Stimulated activated effector memory CD8-positive, alpha-beta T cell treated with anti-CD3 and anti-CD28 coated beads, Interleukin-12 subunit alpha, Interleukin-12 subunit beta, amount 100 ng/mL, for 72 hours (primary cell): ENCODE results near the gene SPPL2C.

Experiments used
- ATAC-seq: fragments of 150-1000 bp; cut with Tn5 transposase; 2 replicates; pipeline ENCODE4 v1.10.0; 2021
- DNase-seq, 2 donors: peaks; one replicate each; pipeline ENCODE4 v3.0.0; 2021 to 2022; ENCODE audit warnings: low spot score in 2 of 2
- H3K27ac Mint-ChIP-seq: one replicate; pipeline ENCODE4 v1.8.0; 2022; ENCODE audit warnings: mild to moderate bottlenecking, mixed read lengths
- H3K36me3 Mint-ChIP-seq: one replicate; pipeline ENCODE4 v1.8.0; 2022; ENCODE audit warnings: mild to moderate bottlenecking, mixed read lengths
- H3K4me1 Mint-ChIP-seq: one replicate; pipeline ENCODE4 v1.8.0; 2022; ENCODE audit warnings: mixed read lengths
- H3K4me3 Mint-ChIP-seq: one replicate; pipeline ENCODE4 v1.8.0; 2022; ENCODE audit warnings: mild to moderate bottlenecking, mixed read lengths
- H3K9me3 Mint-ChIP-seq: one replicate; pipeline ENCODE4 v1.8.0; 2022; ENCODE audit warnings: mixed read lengths

The SPPL2C gene

GRCh38 chr17:45844695-45845375 is at the start of gene SPPL2C:
Gene SPPL2C, plus strand, starts transcription at chr17:45844881. Its CDS starts 26 bp downstream, at chr17:45844907.
- H3K4me1 Mint-ChIP-seq: no peaks in the 10 kb centered on the region
- H3K36me3 Mint-ChIP-seq: no peaks in the 10 kb centered on the region
- H3K4me3 Mint-ChIP-seq: no peak within 1 kb of the TSS
- ATAC-seq: no peak
- no peaks in the 10 kb centered on the region for H3K9me3 Mint-ChIP-seq
- DNase-seq: no peak
- no peak within 1 kb of the TSS for H3K27ac Mint-ChIP-seq

GRCh38 chr17:45800816-45801215 is 43.9 kb upstream of the SPPL2C start:
- Mint-ChIP-seq H3K4me1 (no peaks in the 10 kb centered on the region), H3K4me3 (no peak overlapping the region), H3K27ac (no peak overlapping the region), H3K9me3 (no peaks in the 10 kb centered on the region), H3K36me3 (no peaks in the 10 kb centered on the region)
- ATAC-seq (no peak), DNase-seq (no peak)

- no peak for DNase-seq
- ATAC-seq: no peak
- no peak overlapping the region for H3K4me3 Mint-ChIP-seq
Observed at GRCh38 chr17:45801421-45801820, 43.3 kb upstream of the SPPL2C start.

GRCh38 chr17:45808845-45809244 is 35.8 kb upstream of the SPPL2C start:
- Mint-ChIP-seq H3K4me3 (no peak overlapping the region), H3K36me3 (no peaks in the 10 kb centered on the region), H3K27ac (no peak overlapping the region), H3K9me3 (no peaks in the 10 kb centered on the region), H3K4me1 (no peaks in the 10 kb centered on the region)
- DNase-seq: no peak
- no peak for ATAC-seq

More at GRCh38 chr17:45801421-45801820, 43.3 kb upstream of the SPPL2C start:
- Mint-ChIP-seq H3K27ac (no peak overlapping the region), H3K36me3 (no peaks in the 10 kb centered on the region), H3K4me1 (no peaks in the 10 kb centered on the region), H3K9me3 (no peaks in the 10 kb centered on the region)

GRCh38 chr17:45809499-45809898 is 35.2 kb upstream of the SPPL2C start:
- Mint-ChIP-seq H3K36me3 (no peaks in the 10 kb centered on the region), H3K4me3 (no peak overlapping the region), H3K27ac (no peak overlapping the region), H3K9me3 (no peaks in the 10 kb centered on the region), H3K4me1 (no peaks in the 10 kb centered on the region)
- DNase-seq: no peak
- peak; percentile 4 for ATAC-seq

GRCh38 chr17:45812102-45812501 is 32.6 kb upstream of the SPPL2C start:
- no peaks in the 10 kb centered on the region for H3K9me3 Mint-ChIP-seq

GRCh38 chr17:45813048-45813725 is 31.5 kb upstream of the SPPL2C start:
- DNase-seq (no peak), ATAC-seq (no peak)
- H3K27ac Mint-ChIP-seq: no peak overlapping the region
- H3K36me3 Mint-ChIP-seq: no peaks in the 10 kb centered on the region
- no peaks in the 10 kb centered on the region for H3K9me3 Mint-ChIP-seq
- H3K4me1 Mint-ChIP-seq: no peaks in the 10 kb centered on the region
- no peak overlapping the region for H3K4me3 Mint-ChIP-seq

More at GRCh38 chr17:45812102-45812501, 32.6 kb upstream of the SPPL2C start:
- Mint-ChIP-seq H3K4me3 (no peak overlapping the region), H3K4me1 (no peaks in the 10 kb centered on the region), H3K27ac (no peak overlapping the region), H3K36me3 (no peaks in the 10 kb centered on the region)
- no peak for DNase-seq
- no peak for ATAC-seq

- H3K27ac Mint-ChIP-seq: no peak overlapping the region
- ATAC-seq: no peak
- no peaks in the 10 kb centered on the region for H3K36me3 Mint-ChIP-seq
- H3K4me3 Mint-ChIP-seq: no peak overlapping the region
- H3K9me3 Mint-ChIP-seq: no peaks in the 10 kb centered on the region
- DNase-seq: no peak
- H3K4me1 Mint-ChIP-seq: no peaks in the 10 kb centered on the region
Observed at GRCh38 chr17:45814622-45815606, 29.8 kb upstream of the SPPL2C start.

- DNase-seq (no peak), ATAC-seq (no peak)
- Mint-ChIP-seq H3K4me3 (no peak overlapping the region), H3K9me3 (no peaks in the 10 kb centered on the region), H3K4me1 (no peaks in the 10 kb centered on the region), H3K36me3 (no peaks in the 10 kb centered on the region), H3K27ac (no peak overlapping the region)
Observed at GRCh38 chr17:45815752-45816151, 28.9 kb upstream of the SPPL2C start.

- Mint-ChIP-seq H3K9me3 (no peaks in the 10 kb centered on the region), H3K27ac (no peak overlapping the region), H3K4me1 (no peaks in the 10 kb centered on the region), H3K4me3 (no peak overlapping the region), H3K36me3 (no peaks in the 10 kb centered on the region)
- ATAC-seq (no peak), DNase-seq (no peak)
Observed at GRCh38 chr17:45818041-45818440, 26.6 kb upstream of the SPPL2C start.

GRCh38 chr17:45818699-45819098 is 26.0 kb upstream of the SPPL2C start:
- H3K4me3 Mint-ChIP-seq: no peak overlapping the region
- no peaks in the 10 kb centered on the region for H3K36me3 Mint-ChIP-seq
- DNase-seq (no peak), ATAC-seq (no peak)
- no peak overlapping the region for H3K27ac Mint-ChIP-seq
- H3K9me3 Mint-ChIP-seq: no peaks in the 10 kb centered on the region
- H3K4me1 Mint-ChIP-seq: no peaks in the 10 kb centered on the region

- Mint-ChIP-seq H3K9me3 (no peaks in the 10 kb centered on the region), H3K36me3 (no peaks in the 10 kb centered on the region), H3K4me3 (no peak overlapping the region), H3K4me1 (no peaks in the 10 kb centered on the region), H3K27ac (no peak overlapping the region)
- ATAC-seq (no peak), DNase-seq (no peak)
Observed at GRCh38 chr17:45819632-45820031, 25.0 kb upstream of the SPPL2C start.

GRCh38 chr17:45820052-45820780 is 24.5 kb upstream of the SPPL2C start:
- Mint-ChIP-seq H3K4me1 (no peaks in the 10 kb centered on the region), H3K36me3 (no peaks in the 10 kb centered on the region), H3K4me3 (no peak overlapping the region), H3K27ac (no peak overlapping the region), H3K9me3 (no peaks in the 10 kb centered on the region)
- DNase-seq (no peak), ATAC-seq (no peak)

- H3K4me3 Mint-ChIP-seq: no peak overlapping the region
- H3K27ac Mint-ChIP-seq: no peak overlapping the region
- no peaks in the 10 kb centered on the region for H3K9me3 Mint-ChIP-seq
- no peaks in the 10 kb centered on the region for H3K36me3 Mint-ChIP-seq
- H3K4me1 Mint-ChIP-seq: no peaks in the 10 kb centered on the region
- ATAC-seq (no peak), DNase-seq (no peak)
Observed at GRCh38 chr17:45821147-45821546, 23.5 kb upstream of the SPPL2C start.

- H3K4me1 Mint-ChIP-seq: no peaks in the 10 kb centered on the region
- no peak overlapping the region for H3K4me3 Mint-ChIP-seq
- DNase-seq (no peak), ATAC-seq (no peak)
- H3K9me3 Mint-ChIP-seq: no peaks in the 10 kb centered on the region
- H3K27ac Mint-ChIP-seq: no peak overlapping the region
- H3K36me3 Mint-ChIP-seq: no peaks in the 10 kb centered on the region
Observed at GRCh38 chr17:45823598-45823997, 21.1 kb upstream of the SPPL2C start.
